H1 (cell line): ENCODE measurements around the gene BBS9. TPM values are rescaled to one million over a fixed set of nuclear protein-coding genes. Genes with fewer than 3 reads are reported as not detected.

Source experiments
- CBX8 ChIP-seq: fragments of 300-800, 300-1000 bp; sonication (generic); IDR thresholded peaks from 2 replicates; pipeline ENCODE4 v1.7.1; 2016; ENCODE audit warnings: low read depth, low read length, borderline replicate concordance
- SRF ChIP-seq: IDR thresholded peaks from 2 replicates; pipeline ENCODE4 v1.6.1; 2011; ENCODE audit warnings: mild to moderate bottlenecking, low read depth, low read length, moderate library complexity
- polyA plus RNA-seq, 7 experiments: library from polyadenylated mRNA; depleted of rRNA in 3 of 7; stranded (reverse) in 5 of 7; unstranded in 2 of 7; fragments of >200 nt in 5 of 7; fragments of 200-250 nt in 2 of 7; gene quantifications; 1 replicate in 5 of 7; 2 replicates in 1 of 7; 4 replicates in 1 of 7; pipeline versions ENCODE4 v1.2.1 to v1.2.3, GENCODE V29; 2011 to 2013; ENCODE audit warnings: missing spikeins in 2 of 7, mixed read lengths in 2 of 7
- total RNA-seq: library from RNA; stranded (reverse); fragmentation: NEBNext Ultra II Directional; extraction: Animal tissue kit (Norgen Biotek cat#: 25700); gene quantifications from 2 replicates; pipeline ENCODE4 v1.2.1, GENCODE V29; 2021

The BBS9 gene
- total and polyA plus RNA-seq, 2 of the 8 experiments (the other 6 are each of a cell fraction or from before 2014, with no cell fraction given), result 22.3 to 37.0 TPM

DNA sequence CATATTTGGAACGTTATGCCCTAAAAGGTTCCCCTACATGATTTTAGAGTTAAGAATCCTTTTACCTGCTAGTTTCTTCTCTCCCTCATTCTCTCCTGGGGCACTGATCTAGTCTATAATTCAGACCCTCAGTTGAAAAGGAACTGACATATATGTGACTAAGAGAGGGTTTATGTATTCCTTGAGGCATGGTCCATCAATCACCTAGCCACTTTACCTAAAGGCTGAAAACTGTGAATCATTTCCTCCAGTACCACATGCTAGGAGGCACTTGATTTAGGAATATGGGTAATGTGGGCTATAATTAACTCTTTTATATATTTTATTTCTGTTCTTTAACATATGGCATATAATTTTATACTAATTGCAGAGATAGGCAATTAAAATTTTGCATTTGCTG, 303.5 kb downstream of the BBS9 start (continued):
- no peak for TF ChIP-seq SRF
- no peak for TF ChIP-seq CBX8
